HEK293 (cell line): Measurements from ENCODE around the gene ARF3.
A peak's percentile ranks its signal among the peaks of the same experiment; 100 is the strongest.

Source experiments
- CTCF ChIA-PET: fragments of 350-600 bp; formaldehyde crosslinking; extraction: SDS; loops from one replicate; lab custom pipeline; 2021; ENCODE audit warnings: antibody characterized with exemption; lab: Yijun Ruan, JAX
- POLR2A ChIA-PET: fragments of 300-600 bp; formaldehyde crosslinking; extraction: SDS; loops from one replicate; lab custom pipeline; 2020; ENCODE audit warnings: antibody characterized with exemption, inconsistent platforms; lab: Yijun Ruan, JAX
- H3K27ac ChIP-seq: fragments of 200-500 bp; sonication (Bioruptor generic); 2 replicates; pipeline ENCODE4 v1.5.1; 2014; ENCODE audit warnings: low read depth, low read length, control low read depth, inconsistent platforms; ENCODE audit errors: extremely low read depth
- H3K36me3 ChIP-seq, 2 experiments: fragments of 200-500 bp in 1 of 2; sonication (Bioruptor generic) in 1 of 2; 1 replicate in 1 of 2; 2 replicates in 1 of 2; pipeline ENCODE4 v1.5.1; 2014 to 2017; ENCODE audit warnings: inconsistent platforms in 2 of 2, low read length in 2 of 2; ENCODE audit not compliant: control insufficient read depth in 2 of 2, insufficient read depth in 1 of 2
- H3K4me1 ChIP-seq: fragments of 200-500 bp; sonication (Bioruptor generic); 2 replicates; pipeline ENCODE4 v1.5.1; 2014; ENCODE audit warnings: mild to moderate bottlenecking, low read length, inconsistent platforms; ENCODE audit not compliant: control insufficient read depth, insufficient read depth
- H3K4me3 ChIP-seq: 2 replicates; pipeline ENCODE4 v1.5.1; 2011; ENCODE audit warnings: low read depth, mild to moderate bottlenecking, control low read depth, low read length, moderate library complexity
- H3K9me3 ChIP-seq: fragments of 200-500 bp; sonication (Bioruptor generic); 2 replicates; pipeline ENCODE4 v1.5.1; 2014; ENCODE audit warnings: low read depth, low read length, inconsistent platforms; ENCODE audit not compliant: control insufficient read depth, insufficient read depth
- BCL11B ChIP-seq: fragments of 450-650 bp; formaldehyde crosslinking; IDR thresholded peaks from 2 replicates; pipeline ENCODE4 v1.5.1; 2016; ENCODE audit warnings: low read depth, missing biosample characterization, missing genetic modification characterization
- RBAK ChIP-seq: fragments of 450-650 bp; formaldehyde crosslinking; IDR thresholded peaks from 2 replicates; pipeline ENCODE4 v1.5.1; 2016; ENCODE audit warnings: missing biosample characterization, missing genetic modification characterization
- SALL2 ChIP-seq: fragments of 450-650 bp; formaldehyde crosslinking; IDR thresholded peaks from 2 replicates; pipeline ENCODE4 v1.5.0; 2017; ENCODE audit warnings: missing biosample characterization, mild to moderate bottlenecking, missing genetic modification characterization, borderline replicate concordance
- YY1 ChIP-seq: fragments of 450-650 bp; formaldehyde crosslinking; IDR thresholded peaks from 2 replicates; pipeline ENCODE4 v1.5.1; 2018; ENCODE audit warnings: missing biosample characterization, missing genetic modification characterization
- ZBTB17 ChIP-seq: fragments of 450-650 bp; formaldehyde crosslinking; IDR thresholded peaks from 2 replicates; pipeline ENCODE4 v1.5.1; 2016; ENCODE audit warnings: missing biosample characterization, missing genetic modification characterization
- ZBTB48 ChIP-seq: fragments of 450-650 bp; formaldehyde crosslinking; IDR thresholded peaks from 2 replicates; pipeline ENCODE4 v1.5.1; 2016; ENCODE audit warnings: missing biosample characterization, missing genetic modification characterization
- ZFP69B ChIP-seq: fragments of 450-650 bp; formaldehyde crosslinking; IDR thresholded peaks from 2 replicates; pipeline ENCODE4 v1.5.1; 2016; ENCODE audit warnings: missing biosample characterization, missing genetic modification characterization
- ZNF223 ChIP-seq: fragments of 450-650 bp; formaldehyde crosslinking; IDR thresholded peaks from 2 replicates; pipeline ENCODE4 v1.5.1; 2016; ENCODE audit warnings: missing biosample characterization, missing genetic modification characterization
- ZNF248 ChIP-seq: fragments of 450-650 bp; formaldehyde crosslinking; IDR thresholded peaks from 2 replicates; pipeline ENCODE4 v1.5.1; 2017; ENCODE audit warnings: missing biosample characterization, missing genetic modification characterization
- ZNF394 ChIP-seq: fragments of 450-650 bp; formaldehyde crosslinking; IDR thresholded peaks from 2 replicates; pipeline ENCODE4 v1.5.1; 2016; ENCODE audit warnings: missing biosample characterization, missing genetic modification characterization, mild to moderate bottlenecking, moderate library complexity, borderline replicate concordance
- ZNF426 ChIP-seq: fragments of 450-650 bp; formaldehyde crosslinking; IDR thresholded peaks from 2 replicates; pipeline ENCODE4 v1.5.1; 2017; ENCODE audit warnings: missing biosample characterization, missing genetic modification characterization, mild to moderate bottlenecking, inconsistent platforms, moderate library complexity
- ZNF548 ChIP-seq: fragments of 450-650 bp; formaldehyde crosslinking; IDR thresholded peaks from 2 replicates; pipeline ENCODE4 v1.5.1; 2016; ENCODE audit warnings: missing biosample characterization, missing genetic modification characterization
- ZNF658 ChIP-seq: fragments of 450-650 bp; formaldehyde crosslinking; IDR thresholded peaks from 2 replicates; pipeline ENCODE4; 2016; ENCODE audit warnings: missing biosample characterization, missing genetic modification characterization
- TF ChIP-seq, protein P1 (sequence below): fragments of 450-650 bp; formaldehyde crosslinking; IDR thresholded peaks from 2 replicates; pipeline ENCODE4 v1.5.1; 2017; ENCODE audit warnings: missing biosample characterization, missing genetic modification characterization
- TF ChIP-seq, protein P2 (sequence below): fragments of 450-650 bp; formaldehyde crosslinking; IDR thresholded peaks from 2 replicates; pipeline ENCODE4 v1.5.1; 2016; ENCODE audit warnings: missing biosample characterization, missing genetic modification characterization
- TF ChIP-seq, protein P3 (sequence below): fragments of 450-650 bp; formaldehyde crosslinking; conservative IDR thresholded peaks from 2 replicates; pipeline ENCODE4 v1.5.1; 2016; ENCODE audit warnings: low read depth, missing biosample characterization, missing genetic modification characterization
- TF ChIP-seq, protein P4 (sequence below): fragments of 450-650 bp; formaldehyde crosslinking; IDR thresholded peaks from 2 replicates; pipeline ENCODE4 v1.5.1; 2016; ENCODE audit warnings: missing biosample characterization, missing genetic modification characterization
- TF ChIP-seq, protein P5 (sequence below): fragments of 450-650 bp; formaldehyde crosslinking; IDR thresholded peaks from 2 replicates; pipeline ENCODE4 v1.5.1; 2016; ENCODE audit warnings: missing biosample characterization, missing genetic modification characterization
- TF ChIP-seq, protein P6 (sequence below): fragments of 450-650 bp; formaldehyde crosslinking; IDR thresholded peaks from 2 replicates; pipeline ENCODE4 v1.5.1; 2016; ENCODE audit warnings: missing biosample characterization, missing genetic modification characterization

Gene ARF3

DNA sequence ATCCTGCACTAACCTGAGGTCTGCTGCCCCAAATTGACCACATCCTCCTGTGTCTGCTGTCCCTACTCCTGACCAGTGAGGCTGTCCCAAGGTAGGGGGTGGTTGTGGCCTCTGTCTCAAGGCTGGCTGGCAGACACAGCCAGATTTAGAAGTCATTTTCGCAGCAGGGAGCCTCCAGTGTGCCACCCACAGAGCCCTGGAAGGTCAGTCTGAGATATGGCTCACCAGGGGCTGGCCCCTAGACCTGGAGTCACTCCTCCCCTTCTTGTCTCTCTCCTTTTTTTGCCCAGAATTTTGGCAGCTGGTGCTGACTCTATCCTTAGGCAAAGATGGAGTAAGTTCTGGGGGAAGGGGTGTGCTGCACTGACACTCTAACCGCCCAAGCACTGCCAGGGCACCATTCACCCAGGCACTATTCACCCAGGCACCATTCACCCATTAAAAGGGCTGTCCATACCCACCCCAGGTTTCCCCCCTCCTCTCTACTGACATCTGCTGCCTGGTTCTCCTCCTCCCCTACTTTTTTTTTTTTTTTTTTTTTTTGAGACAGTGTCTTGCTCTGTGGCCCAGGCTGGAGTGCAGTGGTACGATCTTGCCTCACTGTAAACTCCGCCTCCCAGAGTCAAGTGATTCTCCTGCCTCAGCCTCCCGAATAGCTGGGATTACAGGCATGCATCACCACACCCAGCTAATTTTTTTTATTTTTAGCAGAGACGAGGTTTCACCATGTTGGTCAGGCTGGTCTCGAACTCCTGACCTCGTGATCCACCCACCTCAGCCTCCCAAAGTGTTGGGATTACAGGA is 34.2 kb upstream of the ARF3 start (continued):
- no peak for TF ChIP-seq ZBTB48 (tag by site-specific recombination)
- no peak for TF ChIP-seq ZNF658 (tag by site-specific recombination)
- TF ChIP-seq, protein P1, sequence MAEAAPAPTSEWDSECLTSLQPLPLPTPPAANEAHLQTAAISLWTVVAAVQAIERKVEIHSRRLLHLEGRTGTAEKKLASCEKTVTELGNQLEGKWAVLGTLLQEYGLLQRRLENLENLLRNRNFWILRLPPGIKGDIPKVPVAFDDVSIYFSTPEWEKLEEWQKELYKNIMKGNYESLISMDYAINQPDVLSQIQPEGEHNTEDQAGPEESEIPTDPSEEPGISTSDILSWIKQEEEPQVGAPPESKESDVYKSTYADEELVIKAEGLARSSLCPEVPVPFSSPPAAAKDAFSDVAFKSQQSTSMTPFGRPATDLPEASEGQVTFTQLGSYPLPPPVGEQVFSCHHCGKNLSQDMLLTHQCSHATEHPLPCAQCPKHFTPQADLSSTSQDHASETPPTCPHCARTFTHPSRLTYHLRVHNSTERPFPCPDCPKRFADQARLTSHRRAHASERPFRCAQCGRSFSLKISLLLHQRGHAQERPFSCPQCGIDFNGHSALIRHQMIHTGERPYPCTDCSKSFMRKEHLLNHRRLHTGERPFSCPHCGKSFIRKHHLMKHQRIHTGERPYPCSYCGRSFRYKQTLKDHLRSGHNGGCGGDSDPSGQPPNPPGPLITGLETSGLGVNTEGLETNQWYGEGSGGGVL (tag by site-specific recombination): peak; percentile 78

DNA sequence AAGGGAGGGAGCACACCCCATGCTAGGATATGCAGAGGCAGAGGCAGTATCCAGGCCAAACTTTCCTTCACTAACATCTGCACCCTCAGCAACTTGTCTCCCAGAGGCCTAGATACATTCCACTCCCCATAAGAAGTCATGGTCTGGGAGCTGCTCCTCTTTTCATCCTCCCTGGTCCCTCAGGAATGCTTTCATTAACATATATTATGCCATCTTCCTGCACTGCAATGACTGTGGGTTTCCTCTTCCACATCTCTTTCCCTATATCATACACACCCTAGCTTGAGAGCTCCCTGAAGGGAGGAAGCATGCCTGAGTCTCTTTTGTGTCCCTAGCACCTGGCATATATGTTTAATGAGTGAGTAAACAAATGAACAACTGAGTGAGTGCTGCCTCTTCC is 33.3 kb upstream of the ARF3 start:
- POLR2A ChIA-PET: interaction anchor here (0.9 kb wide), 1 partner anchor 61 kb away, joined by 5 read pairs; no protein-coding TSS in a partner anchor
- no peaks in the 10 kb centered on the region; the same call in 1 of the 2 replicates for H3K4me1 ChIP-seq
- TF ChIP-seq, protein P2, sequence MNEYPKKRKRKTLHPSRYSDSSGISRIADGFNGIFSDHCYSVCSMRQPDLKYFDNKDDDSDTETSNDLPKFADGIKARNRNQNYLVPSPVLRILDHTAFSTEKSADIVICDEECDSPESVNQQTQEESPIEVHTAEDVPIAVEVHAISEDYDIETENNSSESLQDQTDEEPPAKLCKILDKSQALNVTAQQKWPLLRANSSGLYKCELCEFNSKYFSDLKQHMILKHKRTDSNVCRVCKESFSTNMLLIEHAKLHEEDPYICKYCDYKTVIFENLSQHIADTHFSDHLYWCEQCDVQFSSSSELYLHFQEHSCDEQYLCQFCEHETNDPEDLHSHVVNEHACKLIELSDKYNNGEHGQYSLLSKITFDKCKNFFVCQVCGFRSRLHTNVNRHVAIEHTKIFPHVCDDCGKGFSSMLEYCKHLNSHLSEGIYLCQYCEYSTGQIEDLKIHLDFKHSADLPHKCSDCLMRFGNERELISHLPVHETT (tag by site-specific recombination): no peak
- TF ChIP-seq ZNF394 (no peak), ZFP69B (tag by site-specific recombination) (no peak), ZNF426 (tag by site-specific recombination) (no peak), RBAK (no peak)
- TF ChIP-seq, protein P3, sequence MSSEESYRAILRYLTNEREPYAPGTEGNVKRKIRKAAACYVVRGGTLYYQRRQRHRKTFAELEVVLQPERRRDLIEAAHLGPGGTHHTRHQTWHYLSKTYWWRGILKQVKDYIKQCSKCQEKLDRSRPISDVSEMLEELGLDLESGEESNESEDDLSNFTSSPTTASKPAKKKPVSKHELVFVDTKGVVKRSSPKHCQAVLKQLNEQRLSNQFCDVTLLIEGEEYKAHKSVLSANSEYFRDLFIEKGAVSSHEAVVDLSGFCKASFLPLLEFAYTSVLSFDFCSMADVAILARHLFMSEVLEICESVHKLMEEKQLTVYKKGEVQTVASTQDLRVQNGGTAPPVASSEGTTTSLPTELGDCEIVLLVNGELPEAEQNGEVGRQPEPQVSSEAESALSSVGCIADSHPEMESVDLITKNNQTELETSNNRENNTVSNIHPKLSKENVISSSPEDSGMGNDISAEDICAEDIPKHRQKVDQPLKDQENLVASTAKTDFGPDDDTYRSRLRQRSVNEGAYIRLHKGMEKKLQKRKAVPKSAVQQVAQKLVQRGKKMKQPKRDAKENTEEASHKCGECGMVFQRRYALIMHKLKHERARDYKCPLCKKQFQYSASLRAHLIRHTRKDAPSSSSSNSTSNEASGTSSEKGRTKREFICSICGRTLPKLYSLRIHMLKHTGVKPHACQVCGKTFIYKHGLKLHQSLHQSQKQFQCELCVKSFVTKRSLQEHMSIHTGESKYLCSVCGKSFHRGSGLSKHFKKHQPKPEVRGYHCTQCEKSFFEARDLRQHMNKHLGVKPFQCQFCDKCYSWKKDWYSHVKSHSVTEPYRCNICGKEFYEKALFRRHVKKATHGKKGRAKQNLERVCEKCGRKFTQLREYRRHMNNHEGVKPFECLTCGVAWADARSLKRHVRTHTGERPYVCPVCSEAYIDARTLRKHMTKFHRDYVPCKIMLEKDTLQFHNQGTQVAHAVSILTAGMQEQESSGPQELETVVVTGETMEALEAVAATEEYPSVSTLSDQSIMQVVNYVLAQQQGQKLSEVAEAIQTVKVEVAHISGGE (tag by site-specific recombination): no peak
- TF ChIP-seq, protein P4, sequence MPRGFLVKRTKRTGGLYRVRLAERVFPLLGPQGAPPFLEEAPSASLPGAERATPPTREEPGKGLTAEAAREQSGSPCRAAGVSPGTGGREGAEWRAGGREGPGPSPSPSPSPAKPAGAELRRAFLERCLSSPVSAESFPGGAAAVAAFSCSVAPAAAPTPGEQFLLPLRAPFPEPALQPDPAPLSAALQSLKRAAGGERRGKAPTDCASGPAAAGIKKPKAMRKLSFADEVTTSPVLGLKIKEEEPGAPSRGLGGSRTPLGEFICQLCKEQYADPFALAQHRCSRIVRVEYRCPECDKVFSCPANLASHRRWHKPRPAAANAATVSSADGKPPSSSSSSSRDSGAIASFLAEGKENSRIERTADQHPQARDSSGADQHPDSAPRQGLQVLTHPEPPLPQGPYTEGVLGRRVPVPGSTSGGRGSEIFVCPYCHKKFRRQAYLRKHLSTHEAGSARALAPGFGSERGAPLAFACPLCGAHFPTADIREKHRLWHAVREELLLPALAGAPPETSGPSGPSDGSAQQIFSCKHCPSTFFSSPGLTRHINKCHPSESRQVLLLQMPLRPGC (tag by site-specific recombination): no peak
- no peaks in the 10 kb centered on the region for H3K9me3 ChIP-seq
- no peak overlapping the region for H3K27ac ChIP-seq
- no peaks in the 10 kb centered on the region for H3K36me3 ChIP-seq
- no peak overlapping the region for H3K4me3 ChIP-seq
- CTCF ChIA-PET: interaction anchor here (0.7 to 4.5 kb wide), 6 partner anchors 8 to 137 kb away, joined by 3 to 79 read pairs (median 6); partner anchors contain the start of genes ARF3 and WNT1

DNA sequence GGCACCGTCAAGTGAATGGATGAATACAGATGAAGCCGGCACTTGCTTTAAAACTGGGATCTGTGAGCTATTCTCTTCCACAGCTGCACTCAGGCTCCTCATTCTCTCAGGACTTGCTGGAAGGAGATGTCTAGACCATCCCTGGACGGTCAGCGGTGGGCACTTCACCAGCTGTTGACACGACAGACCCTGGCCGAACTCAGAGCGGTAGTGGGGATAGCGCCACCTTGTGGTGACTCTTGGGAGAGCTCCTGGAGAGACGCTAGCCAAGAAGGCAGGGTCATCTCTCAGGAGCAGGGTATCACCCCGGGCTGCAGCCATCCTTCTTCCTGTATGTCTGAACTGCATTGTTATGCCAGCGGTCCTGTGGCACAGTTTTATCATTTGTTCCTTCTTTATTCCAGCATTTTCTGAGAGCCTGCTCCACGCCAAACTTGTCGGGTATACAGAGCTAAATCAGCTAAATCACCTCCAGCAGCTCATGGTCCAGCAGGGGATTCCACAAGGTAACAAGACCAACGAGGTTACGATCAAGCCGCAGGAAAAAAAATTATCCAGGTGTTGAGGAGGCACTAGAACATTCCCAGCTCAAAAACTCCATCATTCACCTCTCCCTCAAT is 30.9 kb upstream of the ARF3 start:
- Histone ChIP-seq H3K36me3 (no peaks in the 10 kb centered on the region), H3K9me3 (no peaks in the 10 kb centered on the region), H3K4me3 (no peak overlapping the region), H3K27ac (no peak overlapping the region), H3K4me1 (no peaks in the 10 kb centered on the region; the same call in 1 of the 2 replicates)
- CTCF ChIA-PET: interaction anchor here (0.5 to 4.5 kb wide), 65 partner anchors 9 to 829 kb away, joined by 3 to 79 read pairs (median 5); partner anchors contain the start of genes ARF3, DDN, FKBP11 and WNT1
- POLR2A ChIA-PET: interaction anchor here (0.5 to 1.8 kb wide), 9 partner anchors 11 to 144 kb away, joined by 3 to 5 read pairs (median 4); partner anchors contain the start of genes ARF3, DDN, DDX23 and PRKAG1
- no peak for TF ChIP-seq SALL2 (tag by site-specific recombination)
- TF ChIP-seq ZNF223 (tag by site-specific recombination): no peak
- peak; percentile 68 for TF ChIP-seq ZBTB17 (tag by site-specific recombination)
- TF ChIP-seq YY1 (tag by site-specific recombination): no peak
- TF ChIP-seq BCL11B (tag by site-specific recombination): peak; percentile 62; the same call in 1 of the 2 replicates
- TF ChIP-seq, protein P5, sequence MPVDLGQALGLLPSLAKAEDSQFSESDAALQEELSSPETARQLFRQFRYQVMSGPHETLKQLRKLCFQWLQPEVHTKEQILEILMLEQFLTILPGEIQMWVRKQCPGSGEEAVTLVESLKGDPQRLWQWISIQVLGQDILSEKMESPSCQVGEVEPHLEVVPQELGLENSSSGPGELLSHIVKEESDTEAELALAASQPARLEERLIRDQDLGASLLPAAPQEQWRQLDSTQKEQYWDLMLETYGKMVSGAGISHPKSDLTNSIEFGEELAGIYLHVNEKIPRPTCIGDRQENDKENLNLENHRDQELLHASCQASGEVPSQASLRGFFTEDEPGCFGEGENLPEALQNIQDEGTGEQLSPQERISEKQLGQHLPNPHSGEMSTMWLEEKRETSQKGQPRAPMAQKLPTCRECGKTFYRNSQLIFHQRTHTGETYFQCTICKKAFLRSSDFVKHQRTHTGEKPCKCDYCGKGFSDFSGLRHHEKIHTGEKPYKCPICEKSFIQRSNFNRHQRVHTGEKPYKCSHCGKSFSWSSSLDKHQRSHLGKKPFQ (tag by site-specific recombination): no peak
- TF ChIP-seq ZNF248 (tag by site-specific recombination): no peak
- no peak for TF ChIP-seq ZNF548 (tag by site-specific recombination)
- TF ChIP-seq, protein P6, sequence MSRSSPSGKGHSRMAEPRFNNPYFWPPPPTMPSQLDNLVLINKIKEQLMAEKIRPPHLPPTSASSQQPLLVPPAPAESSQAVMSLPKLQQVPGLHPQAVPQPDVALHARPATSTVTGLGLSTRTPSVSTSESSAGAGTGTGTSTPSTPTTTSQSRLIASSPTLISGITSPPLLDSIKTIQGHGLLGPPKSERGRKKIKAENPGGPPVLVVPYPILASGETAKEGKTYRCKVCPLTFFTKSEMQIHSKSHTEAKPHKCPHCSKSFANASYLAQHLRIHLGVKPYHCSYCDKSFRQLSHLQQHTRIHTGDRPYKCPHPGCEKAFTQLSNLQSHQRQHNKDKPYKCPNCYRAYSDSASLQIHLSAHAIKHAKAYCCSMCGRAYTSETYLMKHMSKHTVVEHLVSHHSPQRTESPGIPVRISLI (tag by site-specific recombination): no peak
- TF ChIP-seq ZBTB48 (tag by site-specific recombination): peak; percentile 56; the same call in 1 of the 2 replicates
